Spleen (tissue), 11 donors: ENCODE results near the gene PKP4. TPM values are rescaled to one million over a fixed set of nuclear protein-coding genes. Genes with fewer than 3 reads are reported as not detected.

Experiments used
- DNase-seq: peaks from one replicate; pipeline ENCODE4 v3.0.0-alpha.2; 2020
- H3K27ac ChIP-seq, 8 donors: fragments of 200-600 bp; sonication (generic) in 7 of 8; 1 replicate in 4 of 8; 2 replicates in 4 of 8; pipeline versions ENCODE4 v1.5.0 to v1.8.0; 2016 to 2021; ENCODE audit warnings: inconsistent platforms in 4 of 8, mild to moderate bottlenecking in 4 of 8, moderate library complexity in 1 of 8
- H3K27me3 ChIP-seq, 7 donors: fragments of 200-600 bp; sonication (generic) in 6 of 7; replicated peaks in 1 of 7; 1 replicate in 4 of 7; 2 replicates in 3 of 7; pipeline versions ENCODE4 v1.5.0 to v1.8.0; 2016 to 2021; ENCODE audit warnings: inconsistent platforms in 3 of 7, mild to moderate bottlenecking in 1 of 7
- H3K36me3 ChIP-seq, 6 donors: fragments of 200-600 bp; sonication (generic) in 5 of 6; 1 replicate in 4 of 6; 2 replicates in 2 of 6; pipeline versions ENCODE4 v1.5.0 to v1.8.0; 2016 to 2021; ENCODE audit warnings: inconsistent platforms in 2 of 6
- H3K4me1 ChIP-seq, 6 donors: fragments of 200-600 bp; sonication (generic) in 5 of 6; 1 replicate in 3 of 6; 2 replicates in 3 of 6; pipeline versions ENCODE4 v1.5.0 to v1.8.0; 2016 to 2021; ENCODE audit warnings: inconsistent platforms in 3 of 6
- H3K4me3 ChIP-seq, 8 donors: fragments of 200-600 bp; sonication (generic) in 7 of 8; 1 replicate in 4 of 8; 2 replicates in 4 of 8; pipeline versions ENCODE4 v1.5.0 to v1.8.0; 2016 to 2021; ENCODE audit warnings: inconsistent platforms in 4 of 8, mild to moderate bottlenecking in 4 of 8, moderate library complexity in 2 of 8
- H3K9me3 ChIP-seq, 8 donors: fragments of 200-600 bp; sonication (generic) in 7 of 8; 1 replicate in 4 of 8; 2 replicates in 4 of 8; pipeline versions ENCODE4 v1.5.0 to v1.8.0; 2016 to 2021; ENCODE audit warnings: inconsistent platforms in 4 of 8
- POLR2A ChIP-seq, 3 donors: fragments of 450-650 bp; IDR thresholded peaks; one replicate each; pipeline ENCODE4 v1.5.1; 2017; ENCODE audit warnings: antibody characterized with exemption in 3 of 3, mild to moderate bottlenecking in 1 of 3
- POLR2AphosphoS5 ChIP-seq, 3 donors: sonication (generic); formaldehyde crosslinking; IDR thresholded peaks; one replicate each; pipeline ENCODE4 v1.5.1; 2017; ENCODE audit warnings: antibody characterized with exemption in 3 of 3
- WGBS, 5 donors: extraction: QIAGEN DNeasy Blood & Tissue Kit in 3 of 5; methylation state at CpG; one replicate each; pipeline versions ENCODE4 v1.1.5 to v1.1.7; 2013 to 2018; 5-methylcytosine and 5-hydroxymethylcytosine counted together
- intact Hi-C: fragments of 100-400 bp; cut with DNase I; formaldehyde crosslinking; loops from one replicate; pipeline ENCODE4 v1.15.0; 2023; ENCODE audit warnings: low total_unique reads
- polyA plus RNA-seq, 3 donors: library from polyadenylated mRNA; stranded (reverse); fragments of 200-250 nt; gene quantifications; one replicate each; pipeline ENCODE4 v1.2.1, GENCODE V29; 2013
- total RNA-seq, 7 donors: library from RNA; depleted of rRNA in 3 of 7; stranded (reverse); fragments of >200 nt in 3 of 7; fragmentation: NEBNext Ultra II Directional in 4 of 7; extraction: Animal tissue kit (Norgen Biotek cat#: 25700) in 4 of 7; gene quantifications; one replicate each; pipeline versions ENCODE4 v1.1.0 to v1.2.1, GENCODE V29; 2016 to 2021
- TF ChIP-seq, protein P1 (sequence below), 11 experiments: fragments of 200-600 bp in 7 of 11; fragments of 450-650 bp in 4 of 11; sonication (generic) in 4 of 11; IDR thresholded peaks in 8 of 11; conservative IDR thresholded peaks in 3 of 11; 1 replicate in 7 of 11; 2 replicates in 4 of 11; pipeline versions ENCODE4 v1.4.0 to v1.8.0; 2016 to 2021; ENCODE audit warnings: antibody characterized with exemption in 11 of 11, inconsistent platforms in 4 of 11, mild to moderate bottlenecking in 1 of 11
- donor health status: healthy with polysubstance abuse.
- donor health status: DM: no; HTN: no; CAD: no; lungs with moderate emphysema.
- donor health status: DM: no; HTN: no; CAD: no.
- donor health status: Bipolar disorder and iron deficiency.
- donor health status: healthy.
- donor health status: DM: no; HTN: no; CAD: no.
- donor health status: DM: yes; HTN: yes; CAD: no.

Gene PKP4
- total and polyA plus RNA-seq, 10 donors: 4.9 to 53.5 (median 29.2) TPM

DNA sequence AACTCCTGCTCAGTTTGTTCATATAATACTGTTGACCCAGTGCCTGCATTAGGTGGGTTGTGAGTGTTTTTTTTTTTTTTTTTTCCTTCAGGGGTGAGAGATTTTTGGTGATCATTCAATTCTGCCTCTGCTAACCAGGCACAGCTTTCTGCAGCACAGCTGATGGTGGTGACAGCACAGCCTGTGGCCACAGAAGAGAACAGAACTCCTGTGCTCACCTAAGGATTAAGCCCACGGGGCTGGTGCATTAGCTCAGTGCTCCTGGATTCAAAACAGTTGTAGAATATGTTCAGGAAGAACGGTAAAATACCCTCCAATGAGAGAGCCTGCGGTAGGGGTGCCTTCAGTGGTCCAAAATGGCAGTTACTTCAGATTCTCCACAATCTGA is 42.0 kb downstream of the PKP4 start:
- Histone ChIP-seq H3K36me3 (no peaks in the 10 kb centered on the region), H3K27ac (no peak overlapping the region), H3K27me3 (no peaks in the 10 kb centered on the region), H3K9me3 (no peaks in the 10 kb centered on the region), H3K4me1 (no peaks in the 10 kb centered on the region), H3K4me3 (no peak overlapping the region)
- intact Hi-C loops: no loop called here
- DNase-seq: no peak
- WGBS, 5 donors: 86 to 99% (median 96%) methylated on average over 3 of the region's 3 CpGs
- TF ChIP-seq POLR2A (IDR thresholded peaks at IDR 0.05) (no peak), POLR2AphosphoS5 (IDR thresholded peaks at IDR 0.05) (no peak)
- TF ChIP-seq, protein P1, sequence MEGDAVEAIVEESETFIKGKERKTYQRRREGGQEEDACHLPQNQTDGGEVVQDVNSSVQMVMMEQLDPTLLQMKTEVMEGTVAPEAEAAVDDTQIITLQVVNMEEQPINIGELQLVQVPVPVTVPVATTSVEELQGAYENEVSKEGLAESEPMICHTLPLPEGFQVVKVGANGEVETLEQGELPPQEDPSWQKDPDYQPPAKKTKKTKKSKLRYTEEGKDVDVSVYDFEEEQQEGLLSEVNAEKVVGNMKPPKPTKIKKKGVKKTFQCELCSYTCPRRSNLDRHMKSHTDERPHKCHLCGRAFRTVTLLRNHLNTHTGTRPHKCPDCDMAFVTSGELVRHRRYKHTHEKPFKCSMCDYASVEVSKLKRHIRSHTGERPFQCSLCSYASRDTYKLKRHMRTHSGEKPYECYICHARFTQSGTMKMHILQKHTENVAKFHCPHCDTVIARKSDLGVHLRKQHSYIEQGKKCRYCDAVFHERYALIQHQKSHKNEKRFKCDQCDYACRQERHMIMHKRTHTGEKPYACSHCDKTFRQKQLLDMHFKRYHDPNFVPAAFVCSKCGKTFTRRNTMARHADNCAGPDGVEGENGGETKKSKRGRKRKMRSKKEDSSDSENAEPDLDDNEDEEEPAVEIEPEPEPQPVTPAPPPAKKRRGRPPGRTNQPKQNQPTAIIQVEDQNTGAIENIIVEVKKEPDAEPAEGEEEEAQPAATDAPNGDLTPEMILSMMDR (IDR thresholded peaks at IDR 0.05 in 8 of 11, conservative IDR thresholded peaks at IDR 0.05 in 3 of 11): no peak

DNA sequence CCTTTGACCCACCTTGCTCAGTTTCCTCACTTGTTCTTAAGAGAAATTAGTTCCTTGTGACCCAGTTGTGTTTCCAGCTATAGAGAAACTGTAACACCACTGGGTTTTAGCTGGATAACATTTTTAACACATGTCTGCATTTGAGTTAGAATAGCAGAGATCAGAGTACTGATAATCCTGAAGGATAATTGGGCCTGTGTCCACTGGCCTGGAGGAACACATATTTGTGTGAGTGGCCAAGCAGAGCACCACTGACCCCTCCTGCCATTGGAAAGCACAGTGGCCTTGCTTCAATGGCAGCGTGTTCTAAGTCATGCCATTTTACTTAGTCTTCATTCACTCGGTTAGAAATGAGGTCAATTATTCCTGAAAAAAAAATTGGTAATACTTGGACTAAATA is 42.6 kb downstream of the PKP4 start:
- no peak for DNase-seq
- Histone ChIP-seq H3K4me1 (no peaks in the 10 kb centered on the region), H3K27me3 (no peaks in the 10 kb centered on the region), H3K4me3 (no peak overlapping the region), H3K27ac (no peak overlapping the region), H3K9me3 (no peaks in the 10 kb centered on the region), H3K36me3 (no peaks in the 10 kb centered on the region)
- WGBS, 5 donors: 88 to 96% (median 94%) methylated on average over 2 of the region's 2 CpGs
- intact Hi-C loops: no loop called here
- TF ChIP-seq POLR2AphosphoS5 (IDR thresholded peaks at IDR 0.05) (no peak), POLR2A (IDR thresholded peaks at IDR 0.05) (no peak)
- TF ChIP-seq, protein P1 (IDR thresholded peaks at IDR 0.05 in 8 of 11, conservative IDR thresholded peaks at IDR 0.05 in 3 of 11): no peak

DNA sequence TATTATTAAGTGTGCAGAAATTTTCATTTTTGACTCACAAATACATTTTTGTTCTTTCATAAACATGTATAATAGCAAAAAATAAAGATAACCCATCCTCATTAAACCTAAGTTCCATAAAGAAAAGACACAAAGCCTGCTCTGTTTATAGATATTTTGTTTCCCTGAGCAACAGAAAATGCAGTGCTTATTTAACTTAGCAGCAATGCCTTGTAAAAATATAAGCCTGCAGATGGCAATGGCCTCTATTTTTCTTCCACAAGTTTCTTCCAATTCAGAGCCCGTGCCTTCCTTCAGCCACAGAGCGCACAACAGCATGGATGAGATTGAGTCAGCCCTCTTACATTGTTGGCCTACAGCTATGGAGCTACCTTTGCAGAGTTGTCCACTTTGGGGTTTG is 43.6 kb downstream of the PKP4 start:
- intact Hi-C loops: no loop called here
- H3K4me1 ChIP-seq: no peaks in the 10 kb centered on the region
- H3K4me3 ChIP-seq: no peak overlapping the region
- H3K36me3 ChIP-seq: no peaks in the 10 kb centered on the region
- no peak for TF ChIP-seq POLR2AphosphoS5 (IDR thresholded peaks at IDR 0.05)
- no peak for TF ChIP-seq POLR2A (IDR thresholded peaks at IDR 0.05)
- TF ChIP-seq, protein P1 (IDR thresholded peaks at IDR 0.05 in 8 of 11, conservative IDR thresholded peaks at IDR 0.05 in 3 of 11): no peak
- DNase-seq: no peak
- no peaks in the 10 kb centered on the region for H3K9me3 ChIP-seq
- no peak overlapping the region for H3K27ac ChIP-seq
- H3K27me3 ChIP-seq: no peaks in the 10 kb centered on the region
- WGBS, 5 donors: 90 to 100% (median 99%) methylated on average over 2 of the region's 2 CpGs

DNA sequence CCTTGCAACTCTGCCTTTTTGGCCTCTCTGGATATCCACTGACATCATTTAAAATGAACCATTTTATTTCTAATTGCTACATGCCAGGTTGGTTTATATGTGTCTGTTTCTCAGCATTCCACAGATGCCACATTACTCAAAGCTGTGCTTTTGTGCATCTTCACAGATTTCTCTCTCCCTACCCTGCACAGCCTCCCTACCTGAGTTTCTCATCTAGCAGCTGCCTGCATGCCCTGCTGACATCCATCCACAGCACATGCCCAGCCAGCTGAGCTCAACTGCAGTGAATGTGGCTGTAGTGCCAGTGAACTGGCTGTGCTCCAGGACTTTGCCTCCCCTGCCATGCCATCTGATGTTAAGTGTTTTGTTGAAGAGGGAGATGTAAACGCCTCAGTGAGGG is 44.5 kb downstream of the PKP4 start:
- H3K36me3 ChIP-seq: no peaks in the 10 kb centered on the region
- intact Hi-C loops: no loop called here
- H3K4me1 ChIP-seq: no peaks in the 10 kb centered on the region
- no peaks in the 10 kb centered on the region for H3K27me3 ChIP-seq
- no peak overlapping the region for H3K4me3 ChIP-seq
- DNase-seq: no peak
- 67 to 91% (median 84%) methylated on average over 1 of the region's 1 CpG for whole genome bisulfite sequencing, 5 donors
- TF ChIP-seq POLR2AphosphoS5 (IDR thresholded peaks at IDR 0.05) (no peak), POLR2A (IDR thresholded peaks at IDR 0.05) (no peak)
- TF ChIP-seq, protein P1 (IDR thresholded peaks at IDR 0.05 in 8 of 11, conservative IDR thresholded peaks at IDR 0.05 in 3 of 11): no peak
- H3K9me3 ChIP-seq: no peaks in the 10 kb centered on the region
- no peak overlapping the region for H3K27ac ChIP-seq
